ENCODE results near the gene R3HDM2.

DNA sequence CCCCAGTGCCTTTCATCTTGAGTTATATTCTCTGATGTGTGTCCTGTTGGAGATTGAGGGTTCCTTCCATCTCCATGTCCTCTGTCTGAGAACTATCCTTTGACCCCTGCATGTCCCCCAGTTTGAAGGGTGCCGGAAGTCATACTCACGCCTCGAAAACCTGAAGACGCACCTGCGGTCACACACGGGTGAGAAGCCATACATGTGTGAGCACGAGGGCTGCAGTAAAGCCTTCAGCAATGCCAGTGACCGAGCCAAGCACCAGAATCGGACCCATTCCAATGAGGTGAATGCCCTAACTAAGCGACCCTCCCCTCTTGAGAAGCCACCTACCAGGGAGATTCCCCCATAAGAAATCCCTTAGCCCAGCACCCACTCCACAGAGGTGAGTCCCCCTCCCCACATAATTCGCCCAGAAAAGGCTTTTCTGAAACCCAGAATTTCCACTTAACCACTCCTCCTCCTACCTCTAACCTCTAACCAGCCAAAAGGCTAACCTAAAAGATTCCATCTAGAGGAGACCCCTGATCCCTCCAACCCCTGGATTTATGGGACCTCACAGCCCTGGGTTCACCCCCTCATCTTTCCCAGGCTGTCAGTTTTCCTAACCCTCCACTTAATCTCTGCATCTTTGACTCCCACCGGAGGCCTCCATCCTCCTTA, 36.5 kb upstream of the R3HDM2 start:
- TF ChIP-seq EZH2 (IDR thresholded peaks at IDR 0.05; ENCODE audit: insufficient read depth, low read length): no peak
- TF ChIP-seq, protein P1, sequence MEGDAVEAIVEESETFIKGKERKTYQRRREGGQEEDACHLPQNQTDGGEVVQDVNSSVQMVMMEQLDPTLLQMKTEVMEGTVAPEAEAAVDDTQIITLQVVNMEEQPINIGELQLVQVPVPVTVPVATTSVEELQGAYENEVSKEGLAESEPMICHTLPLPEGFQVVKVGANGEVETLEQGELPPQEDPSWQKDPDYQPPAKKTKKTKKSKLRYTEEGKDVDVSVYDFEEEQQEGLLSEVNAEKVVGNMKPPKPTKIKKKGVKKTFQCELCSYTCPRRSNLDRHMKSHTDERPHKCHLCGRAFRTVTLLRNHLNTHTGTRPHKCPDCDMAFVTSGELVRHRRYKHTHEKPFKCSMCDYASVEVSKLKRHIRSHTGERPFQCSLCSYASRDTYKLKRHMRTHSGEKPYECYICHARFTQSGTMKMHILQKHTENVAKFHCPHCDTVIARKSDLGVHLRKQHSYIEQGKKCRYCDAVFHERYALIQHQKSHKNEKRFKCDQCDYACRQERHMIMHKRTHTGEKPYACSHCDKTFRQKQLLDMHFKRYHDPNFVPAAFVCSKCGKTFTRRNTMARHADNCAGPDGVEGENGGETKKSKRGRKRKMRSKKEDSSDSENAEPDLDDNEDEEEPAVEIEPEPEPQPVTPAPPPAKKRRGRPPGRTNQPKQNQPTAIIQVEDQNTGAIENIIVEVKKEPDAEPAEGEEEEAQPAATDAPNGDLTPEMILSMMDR (IDR thresholded peaks at IDR 0.05; ENCODE audit: insufficient read depth, low read depth, low read length): no peak

Measured in astrocyte (in vitro differentiated cells and primary cell).